ENCODE data around the gene AGAP4. TPM values are rescaled to one million over a fixed set of nuclear protein-coding genes. Genes with fewer than 3 reads are reported as not detected.
"Not testable (repeated sequence)": the region's sequence is repeated elsewhere in the genome, so short reads cannot be mapped to it uniquely, and the experiment has no call there.

The AGAP4 gene
- total RNA-seq, 1 donor from 2014 or later = 11.1 TPM

- not testable (repeated sequence) for DNase-seq (ENCODE audit: extremely low read depth, low read depth, low spot score)
Observed at GRCh38 chr10:45794761-45795160, 52.5 kb downstream of the AGAP4 start.

- DNase-seq (ENCODE audit: extremely low read depth, low read depth, low spot score) = not testable (repeated sequence)
Observed at GRCh38 chr10:45790694-45791426, 56.4 kb downstream of the AGAP4 start.

GRCh38 chr10:45789991-45790390 is 57.3 kb downstream of the AGAP4 start:
- not testable (repeated sequence) for DNase-seq (ENCODE audit: extremely low read depth, low read depth, low spot score)

GRCh38 chr10:45787212-45787741 is 60.0 kb downstream of the AGAP4 start:
- not testable (repeated sequence) for DNase-seq (ENCODE audit: extremely low read depth, low read depth, low spot score)

- DNase-seq (ENCODE audit: extremely low read depth, low read depth, low spot score) = not testable (repeated sequence)
Observed at GRCh38 chr10:45786217-45786616, 61.1 kb downstream of the AGAP4 start.

Other genes starting within 250 kb of the AGAP4 start
- gene ZFAND4, start 174.7 kb downstream of the AGAP4 start, total RNA-seq = 5.6 and 9.2 TPM in 2 replicates
- 44.1 and 49.2 TPM in 2 replicates for gene WASHC2C, start 120.2 kb downstream of the AGAP4 start, total RNA-seq
- gene TIMM23, start 125.0 kb upstream of the AGAP4 start, total RNA-seq = 77.6 and 94.6 TPM in 2 replicates
- 142 and 174 TPM in 2 replicates for gene NCOA4, start 183.1 kb upstream of the AGAP4 start, total RNA-seq
- not detected in 2 replicates for gene MSMB, start 198.8 kb upstream of the AGAP4 start, total RNA-seq

Measured in glomerular endothelial cell (primary cell).